Stimulated activated CD4-positive, alpha-beta T cell treated with anti-CD3 and anti-CD28 coated beads, Interleukin-2, amount 100 ng/mL, for 4 hours (primary cell): Measurements from ENCODE around the gene DAZL.
"Not testable (repeated sequence)": the region's sequence is repeated elsewhere in the genome, so short reads cannot be mapped to it uniquely, and the experiment has no call there.

Experiments
- DNase-seq: peaks from one replicate; pipeline ENCODE4 v3.0.0-alpha.2; 2020; ENCODE audit warnings: low read depth

Gene DAZL, protein sequence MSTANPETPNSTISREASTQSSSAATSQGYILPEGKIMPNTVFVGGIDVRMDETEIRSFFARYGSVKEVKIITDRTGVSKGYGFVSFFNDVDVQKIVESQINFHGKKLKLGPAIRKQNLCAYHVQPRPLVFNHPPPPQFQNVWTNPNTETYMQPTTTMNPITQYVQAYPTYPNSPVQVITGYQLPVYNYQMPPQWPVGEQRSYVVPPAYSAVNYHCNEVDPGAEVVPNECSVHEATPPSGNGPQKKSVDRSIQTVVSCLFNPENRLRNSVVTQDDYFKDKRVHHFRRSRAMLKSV

DNA sequence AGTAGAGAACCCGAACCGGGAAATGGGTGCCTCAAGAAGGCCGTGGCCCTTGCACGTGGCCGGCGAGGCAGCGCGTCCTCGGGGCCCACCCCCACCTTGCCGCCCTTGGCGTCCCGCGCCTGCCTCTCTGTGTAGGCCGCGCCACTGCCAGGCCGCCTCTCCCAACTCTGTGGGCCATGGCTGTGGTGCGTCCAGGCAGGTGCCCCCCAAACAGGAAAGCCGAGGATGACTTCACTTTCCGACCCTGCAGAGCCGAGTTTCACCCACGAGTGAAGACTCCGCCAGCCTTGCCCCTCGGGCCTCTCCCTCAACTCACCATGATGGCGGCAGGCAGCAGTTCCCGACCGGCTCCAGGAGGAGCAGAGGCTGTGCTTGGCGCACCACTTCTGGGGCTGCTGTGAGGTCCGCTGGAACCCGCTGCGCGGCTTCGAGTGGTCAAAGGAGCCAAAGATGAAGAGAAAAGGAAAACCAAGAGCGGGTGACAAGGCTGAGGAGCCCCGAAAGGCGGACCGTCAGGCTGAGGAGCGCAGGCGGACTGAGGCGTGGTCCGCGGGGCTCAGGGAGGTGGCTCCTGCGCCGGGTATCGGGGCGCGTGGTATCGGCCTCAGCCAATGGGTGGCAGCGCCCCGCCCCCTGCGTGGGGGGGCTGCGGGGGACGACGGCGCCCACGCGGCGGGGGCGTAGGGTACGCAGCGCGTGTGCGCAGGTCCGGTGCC lies at the start of gene DAZL:
Gene DAZL (minus strand): TSS at position 537 of the 716 bp plus-strand sequence. CDS start 218 bp downstream, at position 319.
- DNase-seq, result no peak

DNA sequence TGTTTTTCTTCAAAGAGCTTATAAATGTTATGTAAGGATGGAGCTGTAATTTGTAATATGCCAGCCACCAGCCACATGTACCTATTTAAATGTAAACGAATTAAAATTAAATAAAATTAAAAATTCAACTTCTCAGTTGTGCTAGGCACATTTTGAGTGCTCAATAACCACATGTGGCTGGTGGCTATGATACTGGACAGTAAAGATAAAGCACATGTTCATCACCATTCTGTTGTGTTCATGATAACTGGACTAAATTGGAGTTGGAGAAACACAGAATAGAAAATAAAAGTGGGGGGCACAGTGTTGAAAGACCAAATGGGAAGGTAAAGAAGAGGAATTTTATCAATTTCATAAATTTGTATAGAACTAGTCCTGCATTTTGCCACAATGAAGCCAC lies 49.8 kb upstream of the DAZL start:
- no peak for DNase-seq

DNA sequence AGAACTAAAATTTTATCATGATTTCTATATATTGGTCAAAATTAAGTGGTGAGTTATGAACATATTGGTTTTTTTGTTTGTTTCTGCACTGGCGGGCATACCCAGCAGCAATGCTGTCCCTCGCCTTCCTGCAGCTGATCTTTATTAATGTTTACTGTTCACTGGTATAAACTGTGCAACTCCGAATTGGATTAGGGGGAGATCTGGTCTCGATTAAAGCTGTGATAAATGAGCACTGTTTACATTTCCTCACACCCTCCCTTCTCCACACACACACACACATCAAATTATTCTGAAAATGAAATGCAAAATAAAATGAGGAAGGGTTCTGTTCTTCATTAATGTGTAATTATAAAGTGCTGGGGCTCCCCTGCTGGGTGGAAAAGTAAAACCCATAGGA lies 48.5 kb upstream of the DAZL start:
- no peak for DNase-seq

DNA sequence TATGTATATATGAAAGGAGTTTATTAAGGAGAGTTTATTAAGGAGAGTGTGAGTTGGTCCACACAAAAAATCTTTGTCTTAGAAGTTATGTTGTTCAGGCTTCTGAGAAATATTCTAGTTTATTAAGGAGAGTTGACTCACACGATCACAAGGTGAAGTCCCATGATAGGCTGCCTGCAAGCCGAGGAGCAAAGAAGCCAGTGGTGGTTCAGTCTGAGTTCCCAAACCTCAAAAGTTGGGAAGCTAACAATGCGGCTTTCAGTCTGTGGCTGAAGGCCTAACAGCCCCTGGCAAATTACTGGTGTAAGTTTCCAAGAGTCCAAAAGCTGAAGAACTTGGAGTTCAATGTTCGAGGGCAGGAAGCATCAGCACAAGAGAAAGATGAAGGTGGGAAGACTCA lies 42.4 kb upstream of the DAZL start:
- DNase-seq, result no peak

DNA sequence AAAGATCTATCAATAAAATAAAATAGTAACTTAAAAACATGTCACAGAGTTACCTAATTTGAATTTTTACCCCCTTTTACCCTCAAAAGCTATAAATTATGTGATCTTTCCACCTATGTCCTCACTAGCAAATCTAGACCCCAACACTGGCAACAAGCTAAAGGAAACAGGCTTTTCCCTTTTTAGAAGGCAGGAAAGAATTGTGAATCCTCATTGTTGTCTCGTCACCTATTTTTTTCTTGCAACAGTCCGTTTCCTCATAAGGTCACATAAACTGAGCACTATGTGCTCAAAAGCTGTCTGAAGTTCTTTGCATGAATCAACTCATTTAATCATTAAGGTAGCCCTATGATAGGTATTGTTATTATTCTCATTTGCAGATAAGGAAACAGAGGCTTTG lies 34.6 kb upstream of the DAZL start:
- no peak for DNase-seq

DNA sequence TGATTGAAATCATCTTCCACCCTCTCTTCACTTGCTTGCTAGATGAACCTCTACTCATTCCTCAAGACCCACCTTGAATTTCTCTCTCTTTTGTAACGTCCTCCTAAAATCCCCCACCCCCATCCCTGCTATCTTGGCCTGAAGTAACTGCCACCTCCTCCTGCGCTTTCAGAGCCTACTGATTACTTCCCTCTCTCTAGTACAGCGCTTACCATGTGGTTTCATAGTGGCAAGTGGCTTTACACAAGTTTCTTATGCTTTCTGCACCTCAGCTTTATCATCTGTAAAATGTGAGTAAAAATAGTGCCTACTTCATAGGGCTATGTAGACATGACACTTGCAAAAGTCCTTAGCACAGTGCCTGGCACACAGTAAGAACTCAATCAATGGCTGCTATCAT lies 28.7 kb upstream of the DAZL start:
- DNase-seq, result no peak

DNA sequence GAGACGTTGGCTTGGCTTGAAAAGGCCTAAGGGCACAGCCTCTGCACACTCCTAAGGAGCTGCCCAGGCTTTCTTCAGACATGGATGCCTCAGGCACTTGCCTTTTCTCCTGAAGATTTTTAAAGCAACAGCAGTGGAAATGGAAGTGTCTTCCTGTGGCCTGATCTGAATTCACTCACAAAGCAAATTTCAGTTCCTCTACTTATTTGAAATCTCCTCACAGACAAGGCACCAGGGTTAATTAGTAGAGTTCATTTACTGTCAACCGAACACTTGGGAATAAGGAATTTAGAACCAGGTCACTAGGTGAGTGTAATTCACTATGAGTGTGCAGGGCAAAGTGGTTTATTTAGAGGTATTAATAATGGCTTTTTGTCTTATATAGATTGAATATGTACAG lies 27.2 kb upstream of the DAZL start:
- DNase-seq, result no peak

DNA sequence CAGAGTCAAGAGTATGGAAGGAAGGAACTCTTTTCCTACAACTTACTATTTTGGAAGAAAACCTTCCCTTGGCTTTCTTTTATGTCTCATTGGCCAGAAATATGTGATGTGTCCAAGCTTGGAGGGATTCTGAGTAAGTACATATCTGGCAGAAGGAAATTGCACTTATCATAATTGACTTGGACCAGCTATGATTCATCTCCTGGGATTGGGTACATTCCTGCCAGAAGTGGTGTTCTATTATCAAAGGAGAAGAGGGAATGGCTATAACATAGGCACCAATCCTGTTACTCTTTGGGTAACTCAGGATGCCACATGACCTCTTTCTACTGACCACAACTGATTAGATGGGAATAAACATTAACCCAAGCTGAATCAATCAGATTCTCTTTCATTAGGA lies 13.5 kb upstream of the DAZL start:
- DNase-seq, result no peak

DNA sequence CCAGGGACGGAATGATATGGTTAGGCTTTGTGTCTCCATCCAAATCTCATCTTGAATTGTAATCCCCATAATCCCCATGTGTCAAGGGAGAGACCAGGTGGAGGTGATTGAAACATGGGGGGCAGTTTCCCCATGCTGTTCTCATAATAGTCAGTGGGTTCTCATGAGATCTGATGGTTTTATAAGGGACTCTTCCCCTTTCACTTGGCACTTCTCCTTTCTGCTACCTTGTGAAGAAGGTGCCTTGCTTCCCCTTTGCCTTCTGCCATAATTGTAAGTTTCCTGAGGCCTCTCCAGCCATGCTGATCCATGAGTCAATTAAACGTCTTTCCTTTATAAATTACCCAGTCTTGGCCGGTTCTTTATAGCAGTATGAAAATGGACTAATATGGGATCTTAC lies 11.9 kb upstream of the DAZL start:
- not testable (repeated sequence) for DNase-seq

DNA sequence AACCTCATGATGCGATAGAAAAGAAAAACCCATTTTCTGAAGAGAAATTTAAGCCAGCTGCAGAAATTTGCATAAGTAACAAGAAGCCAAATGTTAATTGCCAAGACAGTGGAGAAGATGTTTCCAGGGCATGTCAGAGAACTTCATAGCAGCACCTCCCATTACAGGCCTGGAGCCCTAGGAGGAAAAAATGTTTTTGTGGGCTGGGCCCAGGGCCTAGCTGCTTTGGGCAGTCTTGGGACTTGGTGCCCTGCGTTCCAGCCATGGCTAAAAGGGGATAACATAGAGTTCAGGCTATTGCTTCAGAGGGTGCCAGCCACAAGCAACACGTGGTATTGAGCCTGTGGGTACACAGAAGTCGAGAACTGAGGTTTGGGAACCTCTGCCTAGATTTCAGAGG lies 10.9 kb upstream of the DAZL start:
- DNase-seq, result no peak

DNA sequence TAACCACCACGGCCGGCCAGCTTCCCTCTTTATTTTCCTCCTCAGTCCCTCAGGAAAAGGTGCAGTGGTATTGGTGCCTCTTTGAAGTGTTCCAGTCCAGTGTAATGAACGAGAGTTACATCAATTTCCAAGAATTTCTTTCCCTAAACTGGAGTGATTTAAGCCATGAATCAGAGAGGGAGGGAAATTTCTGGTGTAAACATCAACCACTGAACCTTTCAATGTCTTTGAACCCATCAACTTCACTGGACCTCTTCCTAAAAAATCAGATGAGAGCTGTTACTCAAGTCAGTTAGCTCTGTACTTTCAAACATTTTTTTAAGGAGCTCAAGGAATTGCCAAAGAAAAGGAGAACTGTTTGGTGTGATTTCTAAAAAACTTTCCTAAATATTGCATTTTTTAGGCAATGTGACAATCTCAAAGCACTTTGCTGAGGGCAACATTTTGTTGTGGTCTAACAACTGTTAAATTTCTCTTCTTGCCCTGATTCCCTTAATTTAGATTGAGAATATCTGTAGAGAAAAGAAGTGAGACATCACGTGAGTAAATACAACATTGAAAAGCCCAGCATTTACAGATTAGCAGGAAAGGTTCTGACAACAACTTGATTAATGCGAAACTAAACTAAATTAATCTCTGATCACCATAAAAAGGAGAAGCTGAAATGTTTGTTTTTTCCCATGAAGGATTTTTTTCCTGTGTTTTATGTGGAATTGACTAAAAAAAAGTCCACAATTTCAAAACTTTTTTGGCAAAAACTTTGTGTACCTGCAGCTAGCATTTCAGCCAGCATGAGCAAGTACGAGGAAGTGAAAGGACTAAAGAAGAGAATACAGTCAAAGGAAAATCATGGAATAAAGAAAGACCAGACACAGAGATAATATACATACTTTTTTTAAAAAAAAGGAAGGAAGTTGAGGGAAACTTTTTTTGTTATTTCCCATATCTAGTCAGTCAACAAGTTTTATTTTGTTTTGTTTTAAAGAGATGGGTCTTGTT lies 9.1 kb upstream of the DAZL start:
- DNase-seq, result no peak

DNA sequence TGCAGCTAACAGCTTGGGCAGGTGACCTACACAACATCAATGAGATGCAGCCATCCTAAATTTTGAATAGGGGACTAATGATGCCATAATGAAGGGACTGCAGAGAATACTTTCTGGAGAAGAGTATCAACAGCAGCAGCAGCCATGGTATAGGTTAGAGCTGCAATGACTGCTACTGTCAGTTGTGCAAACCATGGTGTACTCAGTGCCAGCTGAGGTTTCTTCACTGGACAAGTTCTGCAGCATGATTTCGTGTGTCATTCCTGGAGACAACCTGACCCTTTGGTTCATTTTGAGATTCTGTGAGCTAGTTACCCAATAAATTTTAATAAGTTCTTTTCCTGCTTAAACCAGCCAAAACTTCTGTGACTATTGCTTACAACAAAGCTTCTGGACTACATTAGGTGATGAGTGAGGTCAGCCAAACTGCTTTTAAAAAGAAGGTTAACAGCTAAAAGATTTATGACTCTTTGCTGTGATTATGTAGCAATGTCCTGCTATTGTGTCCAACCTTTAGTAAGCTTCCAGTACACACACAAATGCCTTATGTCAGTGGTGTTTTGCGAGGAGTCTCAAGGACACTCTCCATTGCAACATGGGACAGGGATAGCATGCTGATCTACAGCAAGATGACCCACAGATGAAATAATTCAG lies 4.8 kb upstream of the DAZL start:
- no peak for DNase-seq

DNA sequence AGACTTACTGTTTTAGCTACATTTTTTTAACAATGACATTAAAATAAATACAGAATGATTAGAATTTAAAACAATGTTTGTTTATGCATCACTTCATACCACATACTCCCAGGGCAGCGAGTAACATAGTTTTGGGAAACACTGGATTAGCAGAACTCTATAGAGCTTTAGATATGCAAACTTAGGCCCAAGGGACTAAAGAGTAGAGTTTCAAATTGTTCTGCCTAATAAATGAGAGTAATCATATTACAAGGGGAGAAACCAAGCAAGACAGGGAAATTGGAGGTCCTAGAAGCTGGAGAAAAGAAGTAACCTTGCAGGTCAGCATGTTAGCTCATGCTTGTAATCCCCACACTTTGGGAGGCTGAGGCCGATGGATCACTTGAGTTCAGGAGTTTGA lies 3.6 kb upstream of the DAZL start:
- no peak for DNase-seq

DNA sequence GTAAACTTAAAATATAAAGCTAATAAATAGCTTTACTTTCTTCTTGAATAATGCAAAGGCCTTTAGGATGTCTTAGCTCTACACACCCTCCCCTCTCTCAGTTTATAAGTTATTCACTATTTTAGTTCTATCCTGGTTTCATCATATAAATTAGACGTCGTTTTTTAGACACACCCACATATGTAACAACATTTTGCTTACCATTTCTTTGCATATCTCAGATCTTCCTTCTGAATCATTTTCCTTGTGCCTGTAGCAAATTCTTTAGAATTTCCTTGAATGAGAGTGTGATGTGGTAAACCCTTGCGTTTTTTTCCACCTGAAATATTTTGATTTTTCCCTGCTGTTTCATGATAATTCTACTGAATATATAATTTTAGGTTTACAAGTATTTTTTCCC lies 2.5 kb upstream of the DAZL start:
- DNase-seq, result no peak

DNA sequence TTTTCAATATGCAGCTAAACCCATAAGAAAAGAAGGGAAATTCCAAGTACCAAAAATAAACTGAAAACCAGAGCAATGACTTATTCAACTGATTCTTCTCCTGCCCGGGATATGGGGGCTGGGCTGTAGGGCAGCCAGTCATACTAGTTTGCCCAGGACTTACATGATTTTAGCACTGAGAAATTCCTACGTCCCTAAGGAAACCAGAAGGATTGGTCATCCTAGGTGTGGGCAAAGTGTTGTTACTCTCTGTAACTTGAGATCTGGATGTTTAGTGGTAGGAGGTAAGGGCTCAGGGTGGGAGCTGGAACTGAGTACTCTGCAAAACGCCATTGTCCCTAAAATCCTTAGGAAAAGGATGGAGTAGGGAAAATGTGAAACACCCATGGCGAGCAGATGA lies 1.2 kb upstream of the DAZL start:
- DNase-seq, result no peak

DNA sequence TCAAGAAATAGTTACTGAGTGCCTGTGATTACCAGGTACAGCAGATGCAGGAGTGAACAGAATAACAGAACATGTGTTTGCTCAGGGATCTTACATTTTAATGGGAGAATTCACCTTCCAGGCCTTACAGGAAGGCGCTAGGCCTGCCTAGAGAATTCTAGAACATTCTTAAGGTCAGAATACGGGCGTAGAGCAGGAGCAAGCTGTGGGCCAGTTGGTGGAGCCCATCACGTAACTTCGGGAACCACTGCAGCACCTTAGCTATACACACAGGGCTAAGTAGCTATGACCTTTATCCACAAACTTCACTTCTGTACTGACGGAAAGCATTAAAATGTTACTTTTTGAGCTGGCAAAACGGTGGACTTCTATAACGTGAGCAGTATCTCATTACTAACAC lies 743 bp upstream of the DAZL start:
- DNase-seq, result no peak

DNA sequence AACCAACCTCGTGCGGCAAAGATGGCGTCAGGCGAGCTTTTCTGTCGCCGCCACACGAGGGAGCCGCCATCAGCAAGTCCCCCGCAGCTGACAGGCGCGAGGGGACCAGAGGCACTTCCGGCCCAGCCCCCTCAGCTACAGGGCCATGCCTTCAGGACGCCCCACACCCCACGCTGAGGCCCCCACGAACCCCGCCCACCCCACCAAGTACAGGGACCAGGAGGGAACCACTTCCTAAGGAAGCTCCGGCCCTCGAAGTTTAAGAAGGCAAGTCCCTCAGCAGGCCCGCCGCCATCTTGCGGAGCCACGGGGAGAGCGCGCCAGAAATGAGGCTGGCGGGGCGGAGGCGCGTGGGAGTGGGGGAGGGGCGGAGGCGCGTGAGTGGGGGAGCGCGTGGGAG lies 790 bp downstream of the DAZL start:
- DNase-seq, result no peak

DNA sequence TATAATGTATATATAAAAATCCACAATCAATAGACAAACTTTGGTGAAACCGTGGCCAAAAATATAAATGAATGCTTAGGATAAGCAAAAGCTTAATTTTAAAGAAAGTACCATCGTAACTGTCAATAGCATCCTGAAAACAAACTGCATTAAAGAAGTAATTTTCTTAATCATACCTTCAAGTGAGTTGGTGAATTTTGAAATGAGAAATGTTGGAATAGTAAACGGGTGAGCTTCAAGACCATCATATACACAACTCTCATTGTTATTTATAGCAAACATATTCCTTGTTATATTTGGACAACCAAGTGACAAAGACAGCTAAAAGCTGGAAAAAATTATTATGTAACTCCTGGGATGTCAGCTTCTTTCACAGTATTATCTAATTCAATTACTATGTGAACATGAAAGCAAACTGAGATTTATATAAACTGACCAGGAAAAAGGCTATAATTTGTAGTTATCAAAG lies 3.7 kb downstream of the DAZL start:
- no peak for DNase-seq

DNA sequence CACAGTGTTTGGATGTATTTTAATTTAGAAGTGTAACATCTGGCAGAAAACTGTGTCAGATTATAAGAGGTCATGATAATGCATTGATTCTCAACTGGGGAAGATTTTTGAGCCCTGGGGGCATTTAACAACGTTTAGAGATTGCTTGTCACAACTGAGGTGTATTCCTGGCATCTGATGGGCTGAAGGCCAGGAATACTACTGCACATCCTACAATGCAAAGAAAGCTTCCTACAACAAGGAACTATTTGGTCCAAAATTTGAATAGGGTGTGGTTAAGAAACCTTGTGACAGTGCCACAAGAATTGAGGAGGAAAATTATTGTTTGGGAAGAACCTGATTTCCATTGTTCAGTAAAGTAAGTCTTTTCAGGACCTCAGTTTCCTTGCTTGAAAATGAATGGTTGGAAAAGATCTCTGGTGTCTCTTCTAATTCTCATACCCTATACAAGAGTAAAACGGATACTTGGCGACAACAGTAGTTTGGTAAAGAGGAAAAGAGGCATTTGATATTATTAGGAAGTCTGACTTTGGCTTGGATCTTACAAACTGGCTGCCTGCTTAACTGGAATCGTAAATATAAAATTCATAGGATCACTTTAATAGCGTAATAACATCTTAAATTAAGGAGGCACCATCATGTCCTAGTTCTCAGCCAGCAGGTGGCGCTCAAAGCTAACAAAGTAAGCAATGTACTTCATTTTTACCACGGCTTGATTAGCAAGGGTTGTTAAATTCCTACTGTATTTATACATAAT lies 4.3 kb downstream of the DAZL start:
- DNase-seq, result peak; percentile 79

DNA sequence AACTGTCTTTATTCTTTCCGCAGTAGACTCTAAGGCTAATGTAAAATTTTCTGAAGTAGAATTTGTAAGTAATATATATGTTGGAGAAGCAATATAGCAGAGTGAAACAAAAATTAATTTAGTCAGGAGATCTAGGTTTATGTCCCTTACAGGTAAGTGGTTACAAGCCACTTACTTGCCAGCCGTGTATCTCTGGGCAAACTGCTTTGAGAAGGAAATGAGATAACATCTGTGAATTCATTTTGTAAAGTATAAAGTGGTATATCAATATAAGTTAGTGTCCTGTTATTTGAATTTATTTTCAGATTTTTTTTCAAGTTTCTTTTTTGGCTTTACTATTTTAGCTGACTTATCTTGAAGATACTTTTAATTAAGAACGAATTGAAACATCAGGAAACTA lies 5.5 kb downstream of the DAZL start:
- DNase-seq, result no peak

DNA sequence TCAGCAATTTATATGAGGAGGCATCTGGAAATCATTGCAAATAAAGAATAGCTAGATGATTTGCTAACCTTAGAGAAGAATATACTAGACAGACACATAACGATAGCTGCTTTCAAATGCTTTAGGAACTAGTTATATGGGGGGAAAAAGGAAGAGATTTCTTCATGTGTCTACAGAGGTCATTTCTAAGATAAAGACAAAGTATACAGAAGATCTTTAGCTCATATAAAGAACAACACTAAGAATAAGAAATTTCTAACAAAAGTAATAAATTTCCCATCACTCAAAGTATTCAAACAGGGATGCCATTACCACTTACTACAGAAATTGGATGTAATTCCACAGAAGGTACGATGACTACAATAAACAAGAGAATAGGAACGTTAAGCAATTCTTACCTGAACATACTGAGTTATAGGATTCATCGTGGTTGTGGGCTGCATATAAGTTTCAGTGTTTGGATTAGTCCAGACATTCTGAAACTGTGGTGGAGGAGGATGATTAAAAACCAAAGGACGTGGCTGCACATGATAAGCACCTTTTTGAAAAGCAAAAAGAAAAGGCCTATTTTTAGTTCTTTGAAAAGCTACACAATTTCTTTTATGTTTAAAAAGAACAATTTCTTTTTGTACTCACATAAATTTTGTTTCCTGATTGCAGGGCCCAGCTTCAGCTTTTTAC lies 8.7 kb downstream of the DAZL start:
- DNase-seq, result no peak
